Dendritic cell treated with granulocyte-macrophage colony-stimulating factor and Interleukin-4, amounts not matched to agents 40 ng/mL and 50 ng/mL, for 4 days (primary cell): ENCODE data around the gene AGAP1.

Experiments used
- H3K27ac Mint-ChIP-seq: one replicate; pipeline ENCODE4 v1.8.0; 2022; ENCODE audit warnings: mild to moderate bottlenecking, mixed read lengths
- H3K27me3 Mint-ChIP-seq: one replicate; pipeline ENCODE4 v1.8.0; 2022; ENCODE audit warnings: mild to moderate bottlenecking, mixed read lengths
- H3K36me3 Mint-ChIP-seq: one replicate; pipeline ENCODE4 v1.8.0; 2022; ENCODE audit warnings: low read depth, mixed read lengths
- H3K4me1 Mint-ChIP-seq: one replicate; pipeline ENCODE4 v1.8.0; 2022; ENCODE audit warnings: low read depth, mixed read lengths
- H3K4me3 Mint-ChIP-seq: one replicate; pipeline ENCODE4 v1.8.0; 2022; ENCODE audit warnings: mild to moderate bottlenecking, moderate library complexity, mixed read lengths
- H3K9me3 Mint-ChIP-seq: one replicate; pipeline ENCODE4 v1.8.0; 2022; ENCODE audit warnings: mixed read lengths
- intact Hi-C: fragments of 100-400 bp; cut with micrococcal nuclease; formaldehyde crosslinking; loops from one replicate; pipeline ENCODE4 v1.15.0; 2022

AGAP1 gene

GRCh38 chr2:235983016-235983415 lies 489.2 kb downstream of the AGAP1 start:
- Mint-ChIP-seq H3K4me3 (no peak overlapping the region), H3K36me3 (no peaks in the 10 kb centered on the region), H3K27me3 (no peaks in the 10 kb centered on the region), H3K9me3 (no peaks in the 10 kb centered on the region), H3K27ac (no peak overlapping the region), H3K4me1 (no peaks in the 10 kb centered on the region)
- intact Hi-C loops, result no loop called here

- intact Hi-C loops, result no loop called here
- H3K4me3 Mint-ChIP-seq, result no peak overlapping the region
Observed at GRCh38 chr2:235984552-235984951, 490.7 kb downstream of the AGAP1 start.

GRCh38 chr2:235986361-235986760 lies 492.5 kb downstream of the AGAP1 start:
- Mint-ChIP-seq H3K4me1 (no peaks in the 10 kb centered on the region), H3K36me3 (no peaks in the 10 kb centered on the region), H3K9me3 (peaks cover 11% of the 10 kb centered on the region), H3K27me3 (no peaks in the 10 kb centered on the region), H3K4me3 (no peak overlapping the region), H3K27ac (no peak overlapping the region)
- intact Hi-C loops, result no loop called here

More at GRCh38 chr2:235984552-235984951, 490.7 kb downstream of the AGAP1 start:
- Mint-ChIP-seq H3K4me1 (no peaks in the 10 kb centered on the region), H3K27me3 (no peaks in the 10 kb centered on the region), H3K9me3 (peaks cover 11% of the 10 kb centered on the region), H3K27ac (no peak overlapping the region), H3K36me3 (no peaks in the 10 kb centered on the region)

DNA sequence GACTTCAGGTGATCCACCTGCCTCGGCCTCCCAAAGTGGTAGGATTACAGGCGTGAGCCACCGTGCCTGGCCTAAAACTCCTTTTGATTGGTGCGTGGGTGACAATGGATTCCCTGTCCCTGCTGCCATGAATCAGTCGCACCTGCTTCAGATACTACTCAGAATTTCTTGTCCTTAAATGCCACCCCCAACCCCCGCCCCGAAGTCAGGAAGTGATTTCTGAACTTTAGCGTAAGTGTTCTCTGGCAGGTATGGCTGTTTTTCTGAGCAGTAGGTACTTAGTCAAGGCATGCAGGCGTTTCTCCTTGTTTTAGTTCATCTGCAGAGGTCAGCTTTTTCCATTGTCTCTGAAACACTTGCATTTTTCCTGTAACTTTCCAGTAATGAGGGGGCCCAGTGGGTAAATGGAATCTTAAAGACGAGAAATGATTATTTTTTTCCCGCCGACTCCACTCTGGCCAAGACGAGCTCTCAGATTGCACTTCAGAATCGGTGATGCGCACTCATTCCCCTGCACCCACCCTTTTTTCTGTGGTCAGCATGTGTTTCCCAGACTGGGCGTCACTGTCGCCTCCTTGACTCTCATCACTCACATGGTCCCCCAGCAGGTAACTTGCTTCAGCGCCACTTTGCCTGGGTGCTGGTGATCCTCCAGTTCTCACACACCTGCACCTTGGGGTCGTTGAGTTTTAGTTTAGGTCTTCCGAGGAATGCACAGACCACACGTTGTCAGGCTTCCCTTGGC lies 494.6 kb downstream of the AGAP1 start:
- peaks cover 11% of the 10 kb centered on the region for H3K9me3 Mint-ChIP-seq
- no peaks in the 10 kb centered on the region for H3K4me1 Mint-ChIP-seq
- intact Hi-C loops, result no loop called here

DNA sequence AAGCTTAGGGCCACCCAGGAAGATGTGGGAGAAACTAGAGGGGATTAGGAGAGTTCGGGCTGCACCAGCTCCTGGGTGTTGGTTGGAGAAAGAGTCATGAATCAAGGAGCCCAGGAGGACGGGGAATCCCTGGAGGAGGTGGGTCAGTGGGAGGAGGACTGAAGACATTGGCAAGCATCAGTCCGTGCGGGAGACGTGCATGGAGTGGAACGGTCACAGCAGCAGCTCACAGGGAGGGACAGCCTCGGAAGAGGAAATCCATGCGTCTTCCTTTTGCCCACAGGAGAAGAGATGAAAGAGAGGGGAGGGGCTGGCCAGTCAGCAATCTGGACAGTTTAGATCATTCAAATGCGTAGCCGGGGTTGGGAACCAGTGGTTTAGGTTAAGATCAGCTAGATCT lies 495.7 kb downstream of the AGAP1 start:
- H3K9me3 Mint-ChIP-seq, result peaks cover 11% of the 10 kb centered on the region
- H3K4me3 Mint-ChIP-seq, result no peak overlapping the region
- no peaks in the 10 kb centered on the region for H3K36me3 Mint-ChIP-seq
- no peaks in the 10 kb centered on the region for H3K27me3 Mint-ChIP-seq
- H3K4me1 Mint-ChIP-seq, result no peaks in the 10 kb centered on the region
- intact Hi-C loops, result no loop called here
- no peak overlapping the region for H3K27ac Mint-ChIP-seq

More for the DNA sequence above, 494.6 kb downstream of the AGAP1 start:
- Mint-ChIP-seq H3K4me3 (no peak overlapping the region), H3K27ac (no peak overlapping the region), H3K27me3 (no peaks in the 10 kb centered on the region), H3K36me3 (no peaks in the 10 kb centered on the region)

- no peaks in the 10 kb centered on the region for H3K4me1 Mint-ChIP-seq
Observed at GRCh38 chr2:235990344-235990743, 496.5 kb downstream of the AGAP1 start.

DNA sequence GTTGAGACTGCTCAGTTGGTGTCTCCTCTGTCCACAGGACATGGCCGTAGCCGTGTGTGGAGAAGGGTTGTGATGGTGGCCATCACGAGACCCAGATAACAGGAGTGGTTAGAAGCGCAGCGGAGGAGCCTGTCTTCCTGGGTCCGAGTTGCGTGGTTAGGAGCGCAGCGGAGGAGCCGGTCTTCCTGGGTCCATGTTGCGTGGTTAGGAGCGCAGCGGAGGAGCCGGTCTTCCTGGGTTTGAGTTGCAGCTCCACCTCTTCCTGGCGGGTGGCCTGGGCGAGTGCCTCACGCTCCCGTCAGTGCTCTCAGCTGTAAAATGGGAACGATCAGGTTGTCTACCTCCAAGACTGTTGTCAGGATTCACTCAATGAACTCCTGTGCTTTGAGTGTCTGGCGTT lies 498.2 kb downstream of the AGAP1 start:
- Mint-ChIP-seq H3K36me3 (no peaks in the 10 kb centered on the region), H3K9me3 (peaks cover 11% of the 10 kb centered on the region), H3K27me3 (no peaks in the 10 kb centered on the region), H3K4me3 (no peak overlapping the region), H3K27ac (no peak overlapping the region), H3K4me1 (no peaks in the 10 kb centered on the region)
- intact Hi-C loops, result no loop called here

More at GRCh38 chr2:235990344-235990743, 496.5 kb downstream of the AGAP1 start:
- Mint-ChIP-seq H3K36me3 (no peaks in the 10 kb centered on the region), H3K27me3 (no peaks in the 10 kb centered on the region), H3K4me3 (no peak overlapping the region), H3K27ac (no peak overlapping the region), H3K9me3 (peaks cover 11% of the 10 kb centered on the region)
- intact Hi-C loops, result no loop called here

DNA sequence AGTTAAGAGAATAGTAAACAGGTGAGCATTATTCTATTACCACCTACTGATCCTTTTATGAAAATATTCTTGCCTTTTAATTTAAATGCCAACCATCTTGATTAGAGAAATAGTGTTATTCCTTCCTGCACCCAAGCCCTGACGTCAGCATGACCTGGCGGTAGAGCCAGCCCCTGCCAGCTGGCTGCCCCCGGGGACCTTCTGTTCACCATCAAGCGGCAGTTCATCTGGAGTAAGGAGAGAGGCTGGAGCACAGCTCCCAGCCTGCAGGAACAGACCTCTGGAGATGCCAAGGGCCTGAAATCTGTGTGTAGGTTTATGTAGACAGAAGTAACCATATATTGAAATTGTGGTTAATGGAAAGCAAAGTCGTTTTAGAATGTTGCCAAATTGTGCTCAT lies 502.6 kb downstream of the AGAP1 start:
- Mint-ChIP-seq H3K4me1 (no peaks in the 10 kb centered on the region), H3K27ac (no peak overlapping the region), H3K27me3 (no peaks in the 10 kb centered on the region), H3K4me3 (no peak overlapping the region), H3K36me3 (no peaks in the 10 kb centered on the region), H3K9me3 (no peaks in the 10 kb centered on the region)
- intact Hi-C loops, result no loop called here

DNA sequence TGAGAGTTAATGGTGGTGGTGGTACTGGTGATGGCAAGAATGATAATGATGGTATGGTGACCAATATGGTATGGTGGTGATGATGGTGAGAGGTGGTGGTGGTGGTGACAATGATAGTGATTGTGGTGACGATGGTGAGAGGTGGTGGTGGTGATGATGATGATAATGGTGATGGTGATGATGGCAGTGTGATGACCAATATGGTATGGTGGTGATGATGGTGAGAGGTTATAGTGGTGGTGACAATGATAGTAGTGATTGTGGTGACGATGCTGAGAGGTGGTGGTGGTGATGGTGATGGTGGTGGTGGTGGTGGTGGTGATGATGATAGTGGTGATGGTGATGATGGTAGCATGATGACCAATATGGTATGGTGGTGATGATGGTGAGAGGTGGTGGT lies 505.2 kb downstream of the AGAP1 start:
- no peaks in the 10 kb centered on the region for H3K4me1 Mint-ChIP-seq

GRCh38 chr2:236001166-236001828 lies 507.5 kb downstream of the AGAP1 start:
- H3K27me3 Mint-ChIP-seq, result no peaks in the 10 kb centered on the region

More for the DNA sequence above, 505.2 kb downstream of the AGAP1 start:
- no peak overlapping the region for H3K27ac Mint-ChIP-seq
- intact Hi-C loops, result no loop called here
- H3K27me3 Mint-ChIP-seq, result no peaks in the 10 kb centered on the region
- no peak overlapping the region for H3K4me3 Mint-ChIP-seq
- H3K9me3 Mint-ChIP-seq, result no peaks in the 10 kb centered on the region
- no peaks in the 10 kb centered on the region for H3K36me3 Mint-ChIP-seq

DNA sequence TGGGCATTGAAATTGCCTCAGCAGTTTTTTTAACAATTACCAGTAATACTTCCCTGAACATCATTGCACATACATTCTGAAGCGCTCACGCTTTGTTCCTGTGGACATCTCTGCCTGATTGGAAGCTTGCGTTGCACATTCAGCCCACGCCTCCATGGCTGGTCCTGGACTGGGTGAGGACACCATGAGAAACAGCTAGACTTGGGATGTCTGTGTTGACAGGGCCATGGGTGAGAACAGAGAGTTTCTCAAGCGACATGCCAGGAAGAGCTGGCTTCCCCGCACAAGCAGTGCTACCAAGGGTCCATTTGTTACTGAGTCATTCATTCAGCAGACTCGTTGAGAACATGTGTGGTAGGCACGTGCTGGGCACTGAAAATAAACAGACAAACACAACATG lies 508.0 kb downstream of the AGAP1 start:
- Mint-ChIP-seq H3K27ac (no peak overlapping the region), H3K4me3 (no peak overlapping the region), H3K4me1 (no peaks in the 10 kb centered on the region), H3K9me3 (no peaks in the 10 kb centered on the region), H3K36me3 (no peaks in the 10 kb centered on the region), H3K27me3 (no peaks in the 10 kb centered on the region)
- intact Hi-C loops, result no loop called here

More at GRCh38 chr2:236001166-236001828, 507.5 kb downstream of the AGAP1 start:
- Mint-ChIP-seq H3K4me1 (no peaks in the 10 kb centered on the region), H3K9me3 (no peaks in the 10 kb centered on the region), H3K4me3 (no peak overlapping the region), H3K36me3 (no peaks in the 10 kb centered on the region), H3K27ac (no peak overlapping the region)
- intact Hi-C loops, result no loop called here

DNA sequence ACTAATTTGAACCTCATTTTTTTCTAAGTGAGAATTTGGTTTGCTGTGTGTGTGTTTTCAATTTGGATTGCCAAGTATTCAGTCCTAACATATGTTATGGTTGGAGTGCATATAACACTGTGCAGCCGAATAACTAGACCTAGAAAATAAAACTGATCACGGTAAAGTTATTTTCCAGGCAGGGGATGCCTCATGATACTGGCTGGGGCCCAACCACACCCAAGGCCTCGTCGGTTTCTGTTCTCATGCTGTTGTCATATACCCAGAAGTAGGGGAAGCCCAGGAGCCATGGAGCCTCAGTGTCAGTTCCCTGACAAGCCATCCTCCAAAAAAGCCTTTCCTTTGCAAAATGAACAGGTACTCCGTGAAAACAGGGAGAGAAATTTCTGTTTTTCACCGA lies 514.2 kb downstream of the AGAP1 start:
- H3K4me1 Mint-ChIP-seq, result no peaks in the 10 kb centered on the region
- H3K9me3 Mint-ChIP-seq, result no peaks in the 10 kb centered on the region
- H3K36me3 Mint-ChIP-seq, result no peaks in the 10 kb centered on the region
- no peak overlapping the region for H3K27ac Mint-ChIP-seq
- intact Hi-C loops, result no loop called here
- H3K4me3 Mint-ChIP-seq, result no peak overlapping the region
- no peaks in the 10 kb centered on the region for H3K27me3 Mint-ChIP-seq

GRCh38 chr2:236008857-236009256 lies 515.0 kb downstream of the AGAP1 start:
- Mint-ChIP-seq H3K27me3 (no peaks in the 10 kb centered on the region), H3K27ac (no peak overlapping the region), H3K9me3 (no peaks in the 10 kb centered on the region), H3K4me1 (no peaks in the 10 kb centered on the region), H3K36me3 (no peaks in the 10 kb centered on the region), H3K4me3 (no peak overlapping the region)
- intact Hi-C loops, result no loop called here

DNA sequence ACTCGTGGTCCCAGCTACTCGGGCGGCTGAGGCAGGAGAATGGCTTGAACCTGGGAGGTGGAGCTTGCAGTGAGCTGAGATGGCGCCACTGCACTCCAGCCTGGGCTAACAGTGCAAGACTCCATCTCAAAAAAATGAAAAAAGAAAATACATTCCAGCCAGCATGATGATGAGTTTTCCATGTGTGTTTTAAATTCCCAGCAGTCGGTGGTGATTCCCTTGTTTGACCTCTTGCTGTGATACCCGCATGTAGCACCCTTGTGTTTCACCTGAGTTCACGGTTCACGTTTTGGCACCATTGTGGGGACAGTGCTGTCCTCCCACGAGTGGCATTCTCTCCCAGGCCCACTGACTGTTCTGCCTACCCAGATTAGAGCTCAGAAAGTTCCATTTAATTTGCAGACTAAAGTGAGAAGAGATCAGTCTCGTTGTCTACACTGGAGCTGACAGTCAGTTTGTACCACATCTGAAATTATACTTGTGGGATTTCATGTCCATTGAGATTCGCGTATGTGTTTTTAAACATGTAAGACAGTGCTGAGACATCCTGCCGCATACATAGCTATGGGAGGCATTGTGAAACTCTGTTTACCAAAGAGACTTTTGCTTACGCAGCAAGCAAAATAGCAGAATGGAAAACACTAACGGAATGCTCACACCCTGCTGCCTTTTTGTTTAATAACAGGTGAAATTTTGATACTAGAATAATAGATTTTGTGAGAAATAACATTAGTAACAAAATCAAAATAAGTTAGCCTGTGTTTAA lies 517.3 kb downstream of the AGAP1 start:
- Mint-ChIP-seq H3K4me1 (no peaks in the 10 kb centered on the region), H3K27me3 (peaks cover 6% of the 10 kb centered on the region), H3K36me3 (no peaks in the 10 kb centered on the region), H3K27ac (no peak overlapping the region), H3K9me3 (no peaks in the 10 kb centered on the region), H3K4me3 (no peak overlapping the region)
- intact Hi-C loops, result no loop called here
